HG03196 (cell line): ENCODE measurements around the gene TSPAN18.

ENCODE experiments used
- ATAC-seq: cut with Tn5 transposase; IDR thresholded peaks from one replicate; pipeline ENCODE4 v1.9.1; 2021; ENCODE audit not compliant: unreplicated experiment

Gene TSPAN18

GRCh38 chr11:44910591-44910990 is 183.8 kb downstream of the TSPAN18 start:
- no peak for ATAC-seq

GRCh38 chr11:44911029-44911814 is 184.5 kb downstream of the TSPAN18 start:
- ATAC-seq, result no peak

GRCh38 chr11:44912270-44912987 is 185.7 kb downstream of the TSPAN18 start:
- ATAC-seq, result no peak

- no peak for ATAC-seq
Observed at GRCh38 chr11:44913502-44913901, 186.7 kb downstream of the TSPAN18 start.

GRCh38 chr11:44914105-44914504 is 187.3 kb downstream of the TSPAN18 start:
- no peak for ATAC-seq

- ATAC-seq, result no peak
Observed at GRCh38 chr11:44915004-44915403, 188.2 kb downstream of the TSPAN18 start.

- no peak for ATAC-seq
Observed at GRCh38 chr11:44915621-44916020, 188.9 kb downstream of the TSPAN18 start.

GRCh38 chr11:44916331-44916730 is 189.6 kb downstream of the TSPAN18 start:
- ATAC-seq, result no peak

- ATAC-seq, result no peak
Observed at GRCh38 chr11:44916801-44917385, 190.1 kb downstream of the TSPAN18 start.

- no peak for ATAC-seq
Observed at GRCh38 chr11:44917741-44918140, 191.0 kb downstream of the TSPAN18 start.

GRCh38 chr11:44920451-44920850 is 193.7 kb downstream of the TSPAN18 start:
- ATAC-seq, result no peak

- ATAC-seq, result no peak
Observed at GRCh38 chr11:44923115-44923514, 196.4 kb downstream of the TSPAN18 start.

- ATAC-seq, result no peak
Observed at GRCh38 chr11:44923806-44924205, 197.0 kb downstream of the TSPAN18 start.

- ATAC-seq, result no peak
Observed at GRCh38 chr11:44926036-44926435, 199.3 kb downstream of the TSPAN18 start.

GRCh38 chr11:44927174-44927661 is 200.5 kb downstream of the TSPAN18 start:
- no peak for ATAC-seq

GRCh38 chr11:44928144-44928543 is 201.4 kb downstream of the TSPAN18 start:
- no peak for ATAC-seq

GRCh38 chr11:44928816-44929215 is 202.1 kb downstream of the TSPAN18 start:
- no peak for ATAC-seq

GRCh38 chr11:44930588-44931302 is 204.0 kb downstream of the TSPAN18 start:
- no peak for ATAC-seq

GRCh38 chr11:44931466-44931865 is 204.7 kb downstream of the TSPAN18 start:
- no peak for ATAC-seq

- no peak for ATAC-seq
Observed at GRCh38 chr11:44934110-44934509, 207.3 kb downstream of the TSPAN18 start.

GRCh38 chr11:44934735-44935250 is 208.0 kb downstream of the TSPAN18 start:
- no peak for ATAC-seq
